ENCODE results near the gene KCNQ1OT1.

KCNQ1OT1 gene

DNA sequence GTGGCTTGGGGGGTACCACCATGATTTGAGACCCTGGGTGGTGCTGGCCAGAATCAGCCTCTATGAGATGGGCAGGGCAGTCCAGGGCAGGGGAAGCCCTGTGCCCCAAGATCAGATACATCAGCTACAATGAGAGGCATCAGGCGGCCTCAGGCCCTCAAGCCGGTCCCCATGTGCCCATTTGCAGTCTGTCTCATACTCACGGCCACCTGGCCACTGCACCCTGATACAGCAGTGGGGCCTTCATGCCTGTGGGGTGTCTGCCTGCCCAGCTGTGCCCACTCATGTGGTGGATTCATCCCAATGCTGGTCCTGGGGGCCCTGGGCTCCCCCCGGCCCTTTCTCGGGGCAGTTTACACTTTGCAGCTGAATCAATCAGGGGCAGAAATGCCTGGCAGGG is 42.4 kb upstream of the KCNQ1OT1 start:
- Histone ChIP-seq H3K4me2 (ENCODE audit: low read length) (no peak overlapping the region), H3K27me3 (ENCODE audit: control insufficient read depth, insufficient read depth, low read length) (peaks cover 16% of the 10 kb centered on the region), H3K4me3 (ENCODE audit: low read length) (no peak overlapping the region), H3K9ac (ENCODE audit: low read depth, low read length) (no peak overlapping the region), H3K4me1 (ENCODE audit: control insufficient read depth, insufficient read depth, low read length) (peaks cover 8% of the 10 kb centered on the region), H3K9me3 (replicated peaks; ENCODE audit: low read length) (no peaks in the 10 kb centered on the region), H3K36me3 (ENCODE audit: insufficient read depth, low read length) (no peaks in the 10 kb centered on the region)

DNA sequence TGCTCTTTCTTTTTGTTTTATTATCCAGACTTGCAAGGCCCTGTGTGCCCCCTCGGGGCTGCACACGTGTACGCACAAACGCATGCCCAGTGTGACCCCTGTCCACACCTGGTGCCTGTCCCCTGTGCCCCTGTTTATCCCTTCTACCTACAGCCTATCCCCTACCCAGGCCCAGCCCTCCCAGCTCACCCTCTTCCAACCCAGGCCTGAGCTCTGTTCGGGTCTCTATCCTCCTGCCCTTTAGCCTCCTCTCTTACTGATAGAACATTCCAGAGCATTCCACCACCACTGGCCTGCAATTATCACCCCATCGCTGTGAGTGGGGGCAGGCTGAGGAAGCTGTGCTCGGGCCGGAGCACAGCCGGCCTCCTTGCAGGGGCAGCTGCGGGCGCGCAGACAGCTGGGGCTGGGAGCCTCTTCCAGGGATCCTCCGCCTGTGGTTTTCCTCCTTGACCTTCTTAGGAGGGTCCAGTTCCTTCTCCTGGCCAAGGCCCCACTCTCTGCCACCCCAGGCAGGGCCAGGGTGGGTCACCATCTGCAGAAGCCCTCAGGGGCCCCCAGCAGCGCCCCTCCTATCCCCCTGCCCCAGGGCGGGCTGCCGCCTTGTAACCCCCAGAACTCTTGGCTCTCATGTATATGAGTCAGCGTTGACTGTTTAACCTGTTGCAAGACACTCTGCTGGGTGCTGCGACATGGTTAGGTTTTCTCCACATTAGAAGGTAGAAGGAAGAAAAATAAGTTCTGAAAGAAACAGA is 41.8 kb upstream of the KCNQ1OT1 start:
- Histone ChIP-seq H3K4me3 (ENCODE audit: low read length) (no peak overlapping the region), H3K9ac (ENCODE audit: low read depth, low read length) (no peak overlapping the region)

DNA sequence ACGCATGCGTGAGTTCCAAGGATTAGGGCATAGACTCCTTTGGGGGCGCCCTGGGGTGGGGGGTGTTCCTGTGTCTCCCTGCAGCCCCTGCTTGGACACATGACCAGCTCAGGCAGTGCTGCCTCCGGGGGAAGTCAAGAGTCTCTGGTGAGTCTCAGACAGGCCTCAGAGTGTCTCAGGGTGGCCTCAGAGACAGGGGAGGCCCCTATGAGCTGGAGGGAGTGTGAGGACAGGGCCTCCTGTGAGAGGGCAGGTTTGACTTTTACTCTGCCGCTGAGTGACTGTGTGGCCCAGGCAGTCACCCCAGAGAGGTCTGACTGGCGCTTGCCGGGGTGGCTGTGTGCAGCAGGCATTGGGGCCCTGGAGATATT is 41.2 kb upstream of the KCNQ1OT1 start:
- no peak overlapping the region for H3K9ac ChIP-seq (ENCODE audit: low read depth, low read length)
- peaks cover 8% of the 10 kb centered on the region for H3K27me3 ChIP-seq (ENCODE audit: control insufficient read depth, insufficient read depth, low read length)
- H3K4me2 ChIP-seq (ENCODE audit: low read length), result no peak overlapping the region
- H3K36me3 ChIP-seq (ENCODE audit: insufficient read depth, low read length), result no peaks in the 10 kb centered on the region
- peaks cover 8% of the 10 kb centered on the region for H3K4me1 ChIP-seq (ENCODE audit: control insufficient read depth, insufficient read depth, low read length)
- no peak overlapping the region for H3K4me3 ChIP-seq (ENCODE audit: low read length)
- no peaks in the 10 kb centered on the region for H3K9me3 ChIP-seq (replicated peaks; ENCODE audit: low read length)

More for the DNA sequence above, 41.8 kb upstream of the KCNQ1OT1 start:
- Histone ChIP-seq H3K27me3 (ENCODE audit: control insufficient read depth, insufficient read depth, low read length) (peaks cover 11% of the 10 kb centered on the region), H3K4me1 (ENCODE audit: control insufficient read depth, insufficient read depth, low read length) (peaks cover 8% of the 10 kb centered on the region), H3K9me3 (replicated peaks; ENCODE audit: low read length) (no peaks in the 10 kb centered on the region), H3K4me2 (ENCODE audit: low read length) (peak overlapping the region; percentile 27), H3K36me3 (ENCODE audit: insufficient read depth, low read length) (no peaks in the 10 kb centered on the region)

DNA sequence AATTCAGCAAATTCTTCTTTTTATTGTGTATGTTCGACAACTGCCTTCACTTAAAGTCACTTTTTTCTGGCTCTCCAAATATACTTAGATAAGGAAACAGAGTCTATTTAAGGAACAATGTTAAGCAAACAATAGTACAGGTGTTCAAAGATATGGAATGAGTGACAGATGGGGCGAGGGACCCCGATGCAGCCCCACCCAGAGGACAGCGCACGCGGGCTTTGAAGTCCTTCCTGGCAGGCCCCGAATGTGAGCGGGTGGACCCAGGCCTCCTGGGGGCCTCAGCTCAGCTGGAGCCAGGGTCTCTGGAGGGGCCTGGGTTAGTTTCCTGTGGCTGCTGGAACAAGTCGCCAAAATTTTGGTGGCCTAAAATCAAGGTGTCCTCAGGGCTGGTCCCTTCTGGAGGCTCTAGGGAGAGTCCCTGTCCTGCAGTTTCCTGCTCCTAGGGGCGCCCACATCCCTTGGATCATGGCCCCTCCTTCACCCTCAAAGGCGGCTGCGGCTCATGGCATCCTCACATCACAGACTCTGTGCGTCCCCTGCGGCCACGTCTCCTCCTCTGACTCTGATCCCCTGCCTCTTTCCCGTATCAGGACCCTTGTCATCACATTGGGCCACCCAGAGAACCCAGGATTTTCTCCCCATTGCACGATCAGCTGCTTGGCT is 40.6 kb upstream of the KCNQ1OT1 start:
- Histone ChIP-seq H3K9ac (ENCODE audit: low read depth, low read length) (no peak overlapping the region), H3K27me3 (ENCODE audit: control insufficient read depth, insufficient read depth, low read length) (peaks cover 6% of the 10 kb centered on the region), H3K4me1 (ENCODE audit: control insufficient read depth, insufficient read depth, low read length) (peaks cover 8% of the 10 kb centered on the region), H3K4me2 (ENCODE audit: low read length) (no peak overlapping the region), H3K36me3 (ENCODE audit: insufficient read depth, low read length) (no peaks in the 10 kb centered on the region), H3K4me3 (ENCODE audit: low read length) (no peak overlapping the region), H3K9me3 (replicated peaks; ENCODE audit: low read length) (no peaks in the 10 kb centered on the region)

DNA sequence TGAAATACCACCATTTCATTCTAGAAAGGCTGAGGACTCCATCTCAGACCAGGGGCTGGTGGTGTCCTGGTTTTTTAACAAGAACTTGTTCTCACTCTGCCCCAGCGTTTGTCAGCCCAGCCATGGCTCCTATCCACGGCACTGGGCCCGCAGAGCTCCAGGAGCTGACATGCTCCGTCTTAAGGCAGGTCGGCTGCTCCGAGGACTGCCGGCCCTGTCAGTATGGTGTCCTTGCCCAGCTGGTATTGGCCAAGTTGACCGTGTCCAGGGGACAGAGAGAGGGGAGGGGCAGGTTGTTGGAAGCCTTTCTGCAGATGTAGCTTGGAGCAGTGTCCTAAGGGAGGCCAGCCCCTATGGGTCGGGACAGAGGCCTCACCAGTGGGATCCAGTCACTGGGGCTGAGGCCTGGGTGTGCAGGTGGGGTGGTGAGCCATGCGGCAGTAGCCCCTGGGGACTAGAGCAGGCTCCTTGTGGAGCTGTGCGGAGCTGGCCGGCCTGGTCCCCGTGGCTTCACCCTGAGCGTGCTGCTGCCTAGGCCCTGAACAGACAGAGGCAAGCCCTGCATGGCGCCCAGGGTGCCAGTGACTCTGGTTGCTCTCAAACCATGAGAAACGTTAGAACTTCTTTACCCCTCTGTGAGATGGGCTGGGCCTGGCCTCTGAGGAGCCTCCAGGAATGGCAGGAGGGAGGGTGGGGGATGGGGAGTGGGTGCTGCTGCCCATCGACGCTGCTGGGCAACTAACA is 39.9 kb upstream of the KCNQ1OT1 start:
- Histone ChIP-seq H3K4me3 (ENCODE audit: low read length) (no peak overlapping the region), H3K9ac (ENCODE audit: low read depth, low read length) (no peak overlapping the region), H3K9me3 (replicated peaks; ENCODE audit: low read length) (no peaks in the 10 kb centered on the region), H3K36me3 (ENCODE audit: insufficient read depth, low read length) (no peaks in the 10 kb centered on the region), H3K27me3 (ENCODE audit: control insufficient read depth, insufficient read depth, low read length) (no peaks in the 10 kb centered on the region), H3K4me1 (ENCODE audit: control insufficient read depth, insufficient read depth, low read length) (peaks cover 8% of the 10 kb centered on the region), H3K4me2 (ENCODE audit: low read length) (no peak overlapping the region)

DNA sequence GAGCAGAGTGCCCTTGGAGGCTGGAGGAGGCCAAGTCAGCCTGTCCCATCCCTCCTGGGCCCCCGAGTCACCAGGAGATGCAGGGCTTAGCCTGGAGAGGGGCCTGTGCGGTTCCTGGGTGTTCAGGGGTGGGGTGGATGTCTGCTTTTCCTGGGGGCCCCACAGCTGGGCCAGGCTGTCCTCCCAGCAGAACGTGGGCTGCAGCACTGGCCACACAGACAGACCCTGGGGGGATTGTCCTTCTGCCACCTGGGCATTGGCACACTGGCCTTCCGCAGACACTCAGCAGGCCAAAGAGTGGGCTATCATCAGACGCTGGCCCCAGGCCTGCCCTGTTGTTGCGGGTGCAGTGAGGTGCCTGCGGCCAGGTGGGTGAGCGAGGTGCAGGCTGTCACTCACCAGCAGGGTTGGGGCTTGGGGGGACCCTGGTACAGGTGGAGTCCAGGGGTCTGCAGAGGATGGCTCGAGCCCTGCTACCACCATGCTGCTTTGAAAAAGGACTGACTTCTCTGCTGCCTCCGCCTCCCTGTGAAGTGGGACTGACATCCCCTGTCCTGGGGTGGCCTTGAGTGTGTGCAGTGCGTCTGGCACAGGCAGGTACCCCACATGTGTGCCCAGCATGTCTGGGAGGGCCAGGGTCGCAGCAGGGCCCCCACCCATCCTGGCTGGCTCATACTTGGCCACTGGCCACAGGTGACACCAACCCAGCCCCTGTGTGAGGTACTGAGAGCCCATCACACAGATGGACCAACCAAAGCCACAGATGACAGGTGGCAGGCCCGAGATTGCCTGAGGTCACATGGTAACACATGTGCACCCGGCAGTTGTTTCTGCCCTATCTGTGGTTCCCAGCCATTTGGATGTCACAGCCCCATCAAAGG is 39.0 kb upstream of the KCNQ1OT1 start:
- no peak overlapping the region for H3K4me3 ChIP-seq (ENCODE audit: low read length)
- no peak overlapping the region for H3K4me2 ChIP-seq (ENCODE audit: low read length)
- no peaks in the 10 kb centered on the region for H3K36me3 ChIP-seq (ENCODE audit: insufficient read depth, low read length)
- H3K9me3 ChIP-seq (replicated peaks; ENCODE audit: low read length), result no peaks in the 10 kb centered on the region
- H3K4me1 ChIP-seq (ENCODE audit: control insufficient read depth, insufficient read depth, low read length), result peaks cover 8% of the 10 kb centered on the region
- no peaks in the 10 kb centered on the region for H3K27me3 ChIP-seq (ENCODE audit: control insufficient read depth, insufficient read depth, low read length)
- H3K9ac ChIP-seq (ENCODE audit: low read depth, low read length), result no peak overlapping the region

DNA sequence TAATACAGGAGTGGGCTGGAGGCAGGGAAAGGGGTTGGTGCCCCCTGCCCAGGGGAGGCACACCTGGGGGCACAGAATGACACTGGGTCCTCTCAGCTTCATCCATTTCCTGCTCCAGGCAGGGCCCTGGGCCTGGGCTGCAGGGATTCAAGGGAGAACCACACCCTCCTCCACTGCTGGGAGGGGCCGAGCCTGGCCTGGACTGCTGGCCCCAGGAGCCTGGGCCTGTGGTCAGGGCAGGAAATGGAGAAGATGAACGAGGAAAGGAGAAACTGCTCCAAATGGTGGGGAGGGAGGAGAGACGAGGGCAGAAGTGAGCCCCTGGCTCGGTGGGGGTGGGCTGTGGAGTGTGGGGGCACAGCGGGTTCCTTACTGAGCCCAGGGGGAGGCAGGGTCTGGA is 38.1 kb upstream of the KCNQ1OT1 start:
- Histone ChIP-seq H3K4me1 (ENCODE audit: control insufficient read depth, insufficient read depth, low read length) (peaks cover 8% of the 10 kb centered on the region), H3K27me3 (ENCODE audit: control insufficient read depth, insufficient read depth, low read length) (no peaks in the 10 kb centered on the region), H3K36me3 (ENCODE audit: insufficient read depth, low read length) (no peaks in the 10 kb centered on the region), H3K9me3 (replicated peaks; ENCODE audit: low read length) (no peaks in the 10 kb centered on the region), H3K4me2 (ENCODE audit: low read length) (no peak overlapping the region), H3K9ac (ENCODE audit: low read depth, low read length) (no peak overlapping the region), H3K4me3 (ENCODE audit: low read length) (no peak overlapping the region)

DNA sequence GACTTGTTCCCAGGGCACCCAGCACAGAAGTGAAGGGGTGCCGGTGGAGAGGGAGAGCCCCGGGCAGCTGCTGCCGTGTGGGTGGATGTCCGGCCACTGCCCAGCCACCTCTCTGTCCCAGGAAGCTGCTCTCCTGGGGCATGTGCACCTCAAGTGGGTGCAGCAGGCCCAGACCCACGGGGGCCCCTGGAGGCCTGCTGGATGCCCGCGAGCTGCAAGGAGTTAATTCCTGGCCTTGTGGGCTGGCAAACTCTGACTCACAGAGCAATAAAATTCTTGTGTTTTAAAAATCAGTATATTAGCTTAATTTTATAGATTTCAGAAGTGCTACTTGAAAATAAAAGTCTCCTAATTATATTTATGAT is 37.4 kb upstream of the KCNQ1OT1 start:
- no peaks in the 10 kb centered on the region for H3K27me3 ChIP-seq (ENCODE audit: control insufficient read depth, insufficient read depth, low read length)
- H3K4me2 ChIP-seq (ENCODE audit: low read length), result no peak overlapping the region
- peaks cover 8% of the 10 kb centered on the region for H3K4me1 ChIP-seq (ENCODE audit: control insufficient read depth, insufficient read depth, low read length)
- no peaks in the 10 kb centered on the region for H3K36me3 ChIP-seq (ENCODE audit: insufficient read depth, low read length)
- no peaks in the 10 kb centered on the region for H3K9me3 ChIP-seq (replicated peaks; ENCODE audit: low read length)
- no peak overlapping the region for H3K4me3 ChIP-seq (ENCODE audit: low read length)
- no peak overlapping the region for H3K9ac ChIP-seq (ENCODE audit: low read depth, low read length)

DNA sequence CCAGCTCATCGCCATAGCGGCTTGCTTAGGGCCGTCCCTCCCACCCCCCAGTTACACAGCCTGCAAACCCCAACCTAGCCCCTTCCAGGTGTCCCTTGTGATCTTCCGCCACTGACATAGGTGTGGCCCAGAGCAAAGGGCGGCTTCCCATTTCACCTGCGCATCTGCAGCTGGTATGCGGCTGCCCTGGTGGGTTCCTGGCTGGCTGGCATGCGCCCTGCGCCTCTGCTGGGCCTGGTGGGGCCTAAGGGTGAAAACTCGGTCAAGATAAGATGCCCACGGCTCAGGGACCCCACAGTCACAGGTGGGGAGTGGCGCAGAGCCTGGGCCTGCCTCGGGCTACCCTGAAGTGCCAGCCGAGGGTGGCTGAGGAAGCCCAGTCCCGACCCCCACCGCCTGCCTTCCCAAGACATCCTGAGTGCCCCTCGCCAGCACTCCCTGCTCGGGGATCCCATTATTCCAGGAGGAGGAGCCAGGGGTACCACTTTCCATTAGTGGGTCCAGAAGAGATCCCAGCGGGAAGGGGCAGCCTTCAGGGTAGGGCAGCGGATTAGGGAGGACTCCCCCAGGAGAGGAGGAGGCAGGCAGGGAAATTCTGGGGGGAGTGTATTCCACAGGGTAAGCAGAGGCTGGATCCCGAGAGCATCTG is 36.9 kb upstream of the KCNQ1OT1 start:
- H3K4me2 ChIP-seq (ENCODE audit: low read length), result no peak overlapping the region
- no peak overlapping the region for H3K9ac ChIP-seq (ENCODE audit: low read depth, low read length)
- H3K27me3 ChIP-seq (ENCODE audit: control insufficient read depth, insufficient read depth, low read length), result no peaks in the 10 kb centered on the region
- H3K4me1 ChIP-seq (ENCODE audit: control insufficient read depth, insufficient read depth, low read length), result peaks cover 7% of the 10 kb centered on the region
- no peaks in the 10 kb centered on the region for H3K9me3 ChIP-seq (replicated peaks; ENCODE audit: low read length)
- no peaks in the 10 kb centered on the region for H3K36me3 ChIP-seq (ENCODE audit: insufficient read depth, low read length)
- H3K4me3 ChIP-seq (ENCODE audit: low read length), result no peak overlapping the region

DNA sequence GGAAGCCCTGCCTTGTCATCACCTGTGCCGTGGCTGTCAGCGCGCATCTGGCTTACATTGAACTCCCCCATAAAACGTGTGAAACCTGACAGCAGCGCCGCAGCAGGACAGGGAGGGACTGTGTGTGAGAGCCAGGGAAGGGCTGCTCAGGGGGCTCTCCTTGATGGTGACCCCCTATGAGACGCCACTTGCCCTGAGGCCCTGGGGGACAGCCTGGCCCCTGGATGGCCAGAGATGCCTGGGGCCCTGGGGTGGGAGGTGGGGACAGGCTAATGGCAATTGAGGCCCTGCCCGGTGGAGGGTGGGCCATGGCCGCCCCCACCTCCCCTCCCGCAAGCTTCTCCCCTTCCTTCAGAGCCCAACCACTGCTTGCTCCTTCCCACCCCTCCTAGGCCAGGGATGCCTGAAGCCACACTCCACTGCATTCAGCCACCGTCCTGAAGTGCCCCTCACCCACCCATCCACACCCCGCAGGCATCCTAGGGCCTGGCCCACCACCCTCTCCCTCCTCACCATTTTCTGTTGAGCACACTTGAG is 35.3 kb upstream of the KCNQ1OT1 start:
- H3K9me3 ChIP-seq (replicated peaks; ENCODE audit: low read length), result no peaks in the 10 kb centered on the region
- no peak overlapping the region for H3K4me2 ChIP-seq (ENCODE audit: low read length)
- H3K27me3 ChIP-seq (ENCODE audit: control insufficient read depth, insufficient read depth, low read length), result no peaks in the 10 kb centered on the region
- H3K4me3 ChIP-seq (ENCODE audit: low read length), result no peak overlapping the region
- H3K36me3 ChIP-seq (ENCODE audit: insufficient read depth, low read length), result no peaks in the 10 kb centered on the region
- H3K9ac ChIP-seq (ENCODE audit: low read depth, low read length), result no peak overlapping the region
- H3K4me1 ChIP-seq (ENCODE audit: control insufficient read depth, insufficient read depth, low read length), result peaks cover 6% of the 10 kb centered on the region

Data from skeletal muscle satellite cell (primary cell).